GM19193 (cell line): Measurements from ENCODE around the gene OLFM3.

Experiments used
- POLR2A ChIP-seq: IDR thresholded peaks from 4 replicates; pipeline ENCODE4 v1.6.1; 2011; ENCODE audit not compliant: insufficient read depth, insufficient read length; ENCODE audit errors: extremely low read depth

OLFM3 gene

DNA sequence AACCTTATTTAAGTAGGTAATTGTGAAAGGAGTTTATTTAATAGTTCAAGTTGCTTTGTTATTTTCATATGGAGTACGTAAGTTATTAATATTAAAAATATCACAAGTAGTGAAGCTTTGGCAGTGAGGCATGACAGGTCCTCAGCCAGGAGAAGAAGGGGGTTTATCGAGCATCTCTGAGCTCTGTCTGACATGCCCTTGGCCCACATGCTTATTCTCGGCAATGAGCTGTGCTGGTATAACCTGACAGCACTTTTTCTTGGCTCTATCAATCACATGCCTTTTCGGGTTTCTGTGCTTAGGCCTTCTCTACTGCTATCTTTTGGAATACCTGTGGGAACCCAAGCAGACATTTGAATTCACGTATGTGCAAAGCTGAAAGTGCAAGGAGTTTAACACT, 84.8 kb downstream of the OLFM3 start:
- no peak for TF ChIP-seq POLR2A

DNA sequence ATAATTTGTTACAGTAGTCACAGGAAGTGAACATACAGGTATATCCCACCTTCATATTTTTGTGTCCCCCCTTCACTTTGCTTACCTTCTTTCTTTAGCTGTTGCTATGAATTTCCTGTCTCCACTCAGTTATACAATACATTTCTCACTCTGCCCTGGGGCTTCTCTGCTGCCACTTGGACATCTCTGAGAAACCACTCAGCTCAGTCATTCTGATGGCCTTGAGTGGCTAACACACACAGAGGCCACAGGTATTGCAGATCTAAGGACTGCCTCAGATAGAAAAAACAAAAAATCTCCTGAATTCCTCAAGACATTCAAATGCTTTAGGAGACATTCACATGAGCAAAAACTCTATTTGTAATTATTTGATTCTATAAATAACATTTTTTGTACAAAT, 87.7 kb downstream of the OLFM3 start:
- no peak for TF ChIP-seq POLR2A

DNA sequence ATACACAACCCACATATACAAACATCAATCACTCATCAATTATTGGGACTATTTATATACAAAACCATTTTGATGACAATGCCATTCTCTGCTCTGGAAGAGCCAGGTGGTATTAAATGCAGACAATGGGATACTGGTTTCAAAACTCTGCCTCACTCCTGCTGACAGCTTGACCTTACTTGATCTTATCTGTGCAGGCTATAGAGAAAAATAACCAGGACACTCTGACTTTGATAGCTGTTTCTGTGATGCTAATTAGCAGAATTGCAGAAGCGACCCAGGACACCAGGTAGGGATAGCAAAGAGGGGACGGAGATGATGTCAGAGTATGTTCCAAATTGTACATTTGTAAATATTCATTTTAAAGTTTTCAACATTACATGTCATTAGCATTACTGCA, 89.5 kb downstream of the OLFM3 start:
- TF ChIP-seq POLR2A = no peak

DNA sequence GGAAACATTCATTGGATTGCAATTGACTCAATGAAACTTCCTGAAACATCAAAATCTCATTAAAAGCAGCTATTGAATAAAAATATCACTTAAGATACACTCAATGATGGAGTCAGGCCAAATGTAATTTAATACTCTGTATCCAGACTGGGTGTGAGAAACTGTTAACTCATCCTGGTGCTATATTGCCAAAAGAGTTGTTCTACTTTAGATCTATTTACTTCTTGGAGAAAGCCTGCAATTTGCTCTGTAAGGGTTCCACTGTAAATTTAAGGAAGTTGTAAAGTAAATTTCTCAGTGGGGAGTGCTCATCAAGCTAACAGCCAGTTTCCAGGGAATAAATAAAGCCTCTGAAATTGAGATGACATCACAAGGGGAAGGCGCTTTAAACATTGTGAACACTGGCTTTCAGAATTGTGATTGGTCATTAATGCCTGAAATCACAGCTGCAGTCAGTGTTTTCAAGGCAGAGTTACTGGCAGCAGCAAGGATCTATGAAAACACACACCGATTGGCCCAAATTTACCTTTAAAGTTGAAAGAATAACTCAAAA, 91.4 kb downstream of the OLFM3 start:
- TF ChIP-seq POLR2A = no peak

DNA sequence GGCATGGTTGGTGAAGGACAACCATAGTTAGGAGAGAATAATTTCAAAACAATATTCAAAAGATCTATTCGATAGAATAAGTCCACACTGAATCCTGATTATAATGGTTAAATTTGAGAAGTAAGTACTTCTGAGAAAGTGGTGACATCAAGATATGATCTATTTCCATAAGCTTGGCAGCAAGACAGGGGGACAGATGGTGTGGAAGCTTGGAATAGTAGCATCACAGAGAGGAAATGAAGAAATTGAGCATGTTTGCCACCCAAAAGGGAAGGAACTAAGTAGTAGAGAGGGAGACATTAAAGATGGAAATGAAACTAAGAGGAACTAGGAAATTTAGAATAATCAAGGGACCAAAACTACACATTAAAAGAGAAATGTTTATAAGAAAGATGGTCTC, 94.5 kb downstream of the OLFM3 start:
- TF ChIP-seq POLR2A = no peak

DNA sequence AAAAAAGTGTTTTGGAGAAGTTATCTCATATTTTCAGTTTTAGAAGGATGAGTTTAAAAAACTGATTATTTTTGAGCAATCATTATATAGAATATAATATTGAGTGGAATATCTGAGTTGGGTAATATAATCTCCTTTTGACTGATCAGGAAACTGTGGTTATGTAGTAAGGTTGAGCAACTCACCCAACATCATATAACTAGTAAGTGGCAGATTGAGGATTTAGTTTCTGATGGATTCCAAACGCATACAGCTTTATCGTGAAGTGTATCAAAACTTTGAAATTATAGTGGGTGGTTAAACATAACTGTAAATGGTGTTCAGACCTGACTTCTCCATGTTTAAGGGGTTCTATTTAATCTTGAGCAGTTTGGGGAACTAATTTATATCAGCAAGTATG, 98.6 kb downstream of the OLFM3 start:
- no peak for TF ChIP-seq POLR2A

DNA sequence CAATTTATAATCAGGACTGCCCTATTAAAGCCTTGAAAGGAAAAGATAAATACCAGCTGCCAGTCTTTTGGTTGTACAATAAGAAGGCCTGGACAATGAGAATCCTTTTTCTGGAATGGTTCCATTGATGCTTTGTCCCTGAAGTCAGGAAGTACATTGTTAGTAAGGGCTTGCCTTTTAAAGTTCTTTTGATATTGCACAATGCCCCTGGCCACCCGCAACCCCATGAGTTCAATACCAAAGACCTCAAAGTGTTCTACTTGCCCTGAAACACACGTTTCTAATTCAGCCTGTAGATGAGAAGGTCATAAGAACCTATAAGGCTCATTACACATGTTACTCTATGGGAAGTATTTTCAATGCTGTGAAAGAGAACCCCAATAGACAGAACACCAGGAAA, 112.1 kb downstream of the OLFM3 start:
- TF ChIP-seq POLR2A = no peak

DNA sequence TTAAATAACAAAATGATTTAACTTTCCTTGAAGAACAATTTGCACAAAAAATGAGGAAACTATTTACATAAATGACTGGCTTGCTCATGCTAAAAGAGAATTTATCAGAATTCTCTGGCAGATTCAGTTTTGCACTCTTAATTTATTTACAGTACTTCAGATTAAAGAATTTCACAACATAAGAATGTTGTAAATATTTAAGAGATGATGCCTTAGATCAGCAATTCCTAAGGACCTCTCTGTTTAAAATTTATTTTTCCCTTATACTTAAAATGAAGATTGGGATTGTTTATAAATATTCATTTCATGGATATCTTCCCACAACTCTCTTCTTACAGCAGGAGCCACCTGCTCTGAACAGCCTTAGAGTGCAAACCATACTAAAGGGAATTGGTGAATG, 120.8 kb downstream of the OLFM3 start:
- no peak for TF ChIP-seq POLR2A

DNA sequence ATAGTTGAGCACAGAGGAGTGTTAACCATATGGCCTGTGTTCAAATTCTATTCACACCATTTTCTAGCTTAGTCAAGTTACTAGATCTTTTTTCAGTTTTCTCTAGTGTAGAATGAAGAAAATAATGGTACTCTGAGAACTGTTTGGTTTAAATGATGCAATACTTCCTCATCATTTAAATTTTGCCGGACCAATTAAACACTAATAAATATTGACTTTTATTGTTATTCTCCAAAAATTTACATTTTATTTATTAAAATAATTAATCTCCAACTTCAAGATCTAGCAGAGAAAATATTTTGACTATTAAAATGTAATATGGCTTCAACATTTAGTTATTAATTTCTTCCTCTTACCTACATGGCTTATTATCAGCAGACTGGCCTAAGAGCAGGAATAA, 123.1 kb downstream of the OLFM3 start:
- no peak for TF ChIP-seq POLR2A

DNA sequence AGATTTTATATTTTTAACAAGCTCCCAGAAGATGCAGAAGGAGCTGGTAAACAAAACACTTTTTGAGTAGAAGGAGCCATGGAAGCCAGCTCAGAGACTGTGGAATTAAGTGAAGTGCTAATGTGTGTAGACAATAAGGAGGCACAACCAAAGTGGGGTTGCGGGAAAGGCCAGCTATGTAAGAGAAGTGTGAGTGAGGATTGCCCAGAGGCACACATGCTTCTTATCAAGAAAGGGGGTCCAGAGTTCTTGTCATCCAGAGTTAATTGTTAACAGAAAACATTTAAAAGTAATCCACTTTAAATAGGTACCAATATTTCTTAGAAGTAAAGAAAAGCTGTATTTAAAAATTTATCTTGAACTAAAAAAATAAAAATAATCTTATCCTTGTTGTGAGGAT, 136.8 kb downstream of the OLFM3 start:
- TF ChIP-seq POLR2A = no peak

DNA sequence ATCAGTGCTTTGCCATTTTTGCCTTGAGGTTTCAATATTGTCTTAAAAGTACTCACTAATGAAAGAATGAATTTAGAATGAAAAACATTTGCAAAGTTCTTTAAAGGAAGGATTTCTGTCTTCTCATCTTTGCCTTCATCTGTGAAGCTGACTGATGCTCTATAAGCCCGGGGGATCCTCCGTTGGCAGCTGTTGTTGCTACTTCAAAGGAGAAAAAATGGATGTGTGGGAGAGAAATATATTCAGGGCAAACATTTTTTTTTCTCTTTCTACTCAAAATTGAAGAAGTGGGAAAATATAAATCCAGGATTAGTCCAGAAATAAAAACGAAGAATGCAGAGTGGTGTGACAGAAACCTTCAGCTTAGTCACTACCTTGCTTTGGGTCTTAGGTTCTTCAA, 142.5 kb downstream of the OLFM3 start:
- no peak for TF ChIP-seq POLR2A

DNA sequence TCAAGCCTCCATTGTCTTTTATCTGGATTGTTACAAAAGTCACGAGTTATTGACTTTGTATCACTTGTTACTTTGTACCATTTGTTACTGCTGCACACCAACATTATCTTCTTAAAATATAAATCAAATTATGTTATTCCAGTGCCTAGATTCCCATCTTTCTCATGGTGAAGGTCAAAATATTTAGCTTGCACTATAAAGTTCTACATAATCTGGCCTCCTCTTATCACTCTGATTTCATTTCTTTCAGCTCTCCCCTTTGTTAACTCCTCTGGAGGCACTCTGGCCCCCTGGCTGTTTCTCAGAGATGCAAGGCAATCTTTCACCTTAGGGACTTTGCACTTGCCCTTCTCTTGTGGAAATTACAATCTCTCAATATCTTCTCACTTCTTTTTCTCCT, 143.8 kb downstream of the OLFM3 start:
- TF ChIP-seq POLR2A = no peak

DNA sequence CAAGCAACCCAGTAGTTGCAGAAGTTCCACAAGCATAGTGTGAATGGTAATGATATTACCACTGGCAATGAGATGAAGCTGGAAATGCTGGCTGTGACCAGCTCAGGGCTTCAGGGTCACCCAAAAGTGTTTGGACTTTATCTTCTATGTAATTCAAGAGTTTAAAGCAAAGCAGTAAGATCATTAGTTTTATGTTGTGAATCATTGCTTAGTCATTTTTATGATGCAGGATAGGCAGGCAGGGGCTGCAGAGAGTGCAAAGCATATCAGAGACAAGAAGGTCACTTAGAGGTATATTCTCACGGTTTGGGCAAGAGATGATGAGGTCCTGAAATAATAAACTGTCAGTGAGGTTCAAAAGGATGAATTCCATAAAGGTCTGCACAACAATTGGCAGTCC, 147.4 kb downstream of the OLFM3 start:
- no peak for TF ChIP-seq POLR2A

DNA sequence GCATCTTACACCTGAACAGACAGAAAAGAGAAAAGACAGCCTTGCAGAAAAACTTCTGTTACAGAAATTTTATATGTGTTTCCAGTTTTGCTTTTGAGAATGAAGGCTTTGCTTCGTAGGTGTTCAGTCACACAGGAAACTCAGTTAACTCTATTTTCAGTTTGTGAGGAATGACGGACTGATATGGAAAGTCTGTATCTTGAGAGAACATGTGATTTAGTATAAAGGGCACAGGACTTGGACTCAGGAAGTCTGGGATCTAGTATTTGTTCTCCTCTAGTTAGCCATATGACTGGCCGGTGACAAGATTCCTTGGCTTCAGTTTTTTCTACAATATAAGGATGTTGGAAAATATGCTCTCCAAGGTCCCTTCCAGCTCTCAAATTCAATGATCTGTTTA, 149.1 kb downstream of the OLFM3 start:
- no peak for TF ChIP-seq POLR2A

DNA sequence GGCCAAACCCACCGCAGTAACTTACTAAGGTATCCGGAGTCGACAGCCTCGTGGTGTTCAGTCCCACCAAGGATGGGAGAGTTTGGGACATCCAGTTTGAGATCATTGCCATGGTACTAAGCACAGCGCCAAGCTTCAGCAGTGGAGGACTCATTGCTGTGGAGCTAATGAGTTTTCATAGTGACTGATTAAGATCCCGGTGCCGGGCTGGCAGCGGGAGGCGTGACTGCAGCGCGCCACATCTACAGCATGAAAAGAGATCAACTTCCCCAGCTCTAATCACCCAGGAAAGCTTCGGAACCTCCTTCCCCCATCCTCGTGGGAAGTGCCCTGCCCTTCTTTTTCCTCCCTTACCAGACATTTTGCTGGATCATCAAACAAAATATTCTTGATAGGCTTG, 149.9 kb downstream of the OLFM3 start:
- TF ChIP-seq POLR2A = no peak

DNA sequence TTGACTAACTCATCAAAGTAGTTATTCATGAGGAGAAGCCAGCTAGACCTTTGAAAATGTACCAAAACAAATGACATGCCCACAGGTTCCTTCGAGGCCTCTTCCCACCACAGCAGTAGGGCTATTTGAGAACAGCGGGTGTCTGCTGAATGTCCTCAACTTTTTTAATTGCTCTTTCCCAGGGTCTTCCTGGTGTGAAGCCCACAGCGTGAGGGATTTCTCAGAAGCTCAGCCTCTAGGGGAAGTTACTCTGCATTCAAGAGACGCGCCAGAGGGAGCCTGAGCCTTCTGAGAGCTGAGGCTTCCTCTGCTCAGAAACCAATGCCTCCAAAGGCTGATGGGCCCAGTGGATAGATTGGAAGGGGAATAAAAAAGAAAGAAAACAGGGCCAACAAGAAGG, 153.6 kb downstream of the OLFM3 start:
- TF ChIP-seq POLR2A = no peak

DNA sequence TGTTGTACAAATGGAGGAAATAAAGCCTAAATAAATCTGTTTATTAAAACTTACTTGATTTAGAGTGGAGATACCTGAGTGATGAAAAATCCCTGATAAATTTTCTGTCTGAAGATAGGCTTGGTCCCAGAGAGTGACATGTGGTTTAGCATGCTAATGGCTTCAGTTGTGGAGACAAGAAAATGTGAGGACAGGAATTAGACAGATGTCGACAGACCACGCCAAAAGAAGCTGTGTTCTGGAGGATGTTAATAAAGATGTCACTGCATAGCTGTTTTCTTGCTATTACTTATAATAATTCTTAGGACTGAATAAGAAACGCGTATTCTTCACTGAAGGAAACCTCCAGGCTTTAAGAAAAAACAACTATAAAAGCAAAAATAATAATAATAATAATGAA, 154.9 kb downstream of the OLFM3 start:
- no peak for TF ChIP-seq POLR2A

DNA sequence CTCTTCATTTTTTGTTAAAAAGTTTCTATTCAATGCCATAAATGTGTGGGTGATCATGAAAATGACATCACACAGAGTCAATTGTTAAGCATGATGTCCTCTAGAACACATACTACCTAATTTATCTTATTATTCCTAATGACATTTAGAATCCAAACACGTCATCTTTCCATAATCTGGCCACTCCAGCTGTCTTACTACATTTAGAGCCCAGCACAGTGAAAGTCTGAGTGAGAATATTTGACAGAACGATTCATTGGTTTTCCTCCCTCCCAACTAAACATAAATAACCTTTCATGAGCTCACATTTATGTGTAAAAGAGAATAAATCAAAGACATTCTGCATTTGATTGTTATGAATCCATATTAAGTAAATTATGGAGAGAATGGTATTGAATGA, 160.7 kb downstream of the OLFM3 start:
- TF ChIP-seq POLR2A = no peak

DNA sequence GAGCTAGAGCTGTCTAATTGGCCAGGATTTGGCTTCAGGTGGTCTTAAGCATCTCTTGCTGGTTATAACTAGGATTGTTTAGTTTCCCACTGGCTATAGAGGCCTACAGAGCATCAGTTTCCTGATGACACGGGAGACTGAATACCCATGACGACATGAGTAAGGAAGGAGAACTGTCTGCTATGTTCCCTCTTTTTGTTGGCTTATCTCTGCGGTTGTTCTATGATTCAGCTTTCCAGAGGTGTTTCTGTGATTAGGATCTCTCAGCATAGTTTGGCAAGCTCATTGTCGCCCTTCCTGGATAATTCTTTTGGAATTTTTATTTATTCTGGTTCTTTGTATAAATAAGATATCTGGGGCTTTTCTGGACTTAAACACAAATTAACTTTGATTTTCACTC, 163.4 kb downstream of the OLFM3 start:
- no peak for TF ChIP-seq POLR2A

DNA sequence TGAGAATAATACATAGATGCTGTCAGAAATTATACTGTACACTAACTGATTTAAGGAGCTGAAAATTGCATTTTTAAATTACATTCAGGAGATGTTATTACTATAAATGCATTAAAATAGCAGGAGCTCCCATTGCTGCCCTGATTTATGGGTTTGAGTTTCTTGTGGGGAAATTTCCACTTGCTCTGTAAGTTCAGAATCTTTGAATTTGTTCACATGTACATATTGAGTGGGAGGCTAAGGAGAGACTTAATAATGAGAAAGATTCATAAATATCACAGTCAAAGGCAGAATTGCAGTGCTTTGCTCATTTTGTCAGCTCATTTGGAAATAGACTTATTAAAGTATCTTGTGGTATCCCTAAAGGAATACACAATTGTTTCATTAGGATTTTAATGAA, 170.3 kb downstream of the OLFM3 start:
- TF ChIP-seq POLR2A = no peak
